PC-3 (cell line): ENCODE results near the gene LGALS16.

Experiments used
- CTCF ChIP-seq: fragments of 300-600 bp; sonication (generic); conservative IDR thresholded peaks from 2 replicates; pipeline ENCODE4 v1.5.1; 2017; ENCODE audit warnings: antibody characterized with exemption, low read depth, mild to moderate bottlenecking, low read length
- EZH2 ChIP-seq: fragments of 300-600 bp; sonication (generic); IDR thresholded peaks from one replicate; pipeline ENCODE4 v1.6.1; 2017; ENCODE audit warnings: antibody characterized with exemption, mild to moderate bottlenecking, low read length; ENCODE audit not compliant: unreplicated experiment

GRCh38 chr19:39679056-39679790 lies 23.5 kb downstream of the LGALS16 start:
- no peak for TF ChIP-seq CTCF
- no peak for TF ChIP-seq EZH2
